Kidney (tissue), 14 donors: ENCODE results near the gene CSTB. TPM values are rescaled to one million over a fixed set of nuclear protein-coding genes. Genes with fewer than 3 reads are reported as not detected.
A peak's percentile ranks its signal among the peaks of the same experiment; 100 is the strongest.

ENCODE experiments used
- DNase-seq, 5 donors: peaks; one replicate each; pipeline ENCODE4 v3.0.0-alpha.2; 2013 to 2020
- FAIRE-seq: peaks from 2 replicates; lab custom pipeline; 2012; peaks lifted over from hg19 to GRCh38; lab: Jason Lieb, UNC
- H3K27ac ChIP-seq, 2 donors: one replicate each; pipeline ENCODE4 v1.7.0; 2013; ENCODE audit warnings: low read depth in 2 of 2, low read length in 2 of 2, inconsistent platforms in 1 of 2
- H3K27me3 ChIP-seq: one replicate; pipeline ENCODE4 v1.7.1; 2013; ENCODE audit warnings: low read length, inconsistent platforms; ENCODE audit not compliant: control insufficient read depth, insufficient read depth
- H3K36me3 ChIP-seq, 3 donors: one replicate each; pipeline versions ENCODE4 v1.7.0 to v1.7.1; 2013; ENCODE audit warnings: low read length in 3 of 3, control low read depth in 1 of 3, inconsistent platforms in 1 of 3; ENCODE audit not compliant: insufficient read depth in 3 of 3, control insufficient read depth in 2 of 3
- H3K4me1 ChIP-seq, 3 donors: one replicate each; pipeline versions ENCODE4 v1.7.0 to v1.7.1; 2013; ENCODE audit warnings: low read length in 3 of 3, inconsistent platforms in 1 of 3, low read depth in 1 of 3; ENCODE audit not compliant: control insufficient read depth in 2 of 3, insufficient read depth in 2 of 3
- H3K4me3 ChIP-seq, 3 donors: one replicate each; pipeline versions ENCODE4 v1.7.0 to v1.8.1; 2013; ENCODE audit warnings: low read length in 3 of 3, control low read depth in 1 of 3, inconsistent platforms in 1 of 3
- H3K9ac ChIP-seq, 3 donors: one replicate each; pipeline versions ENCODE4 v1.7.0 to v1.7.1; 2013; ENCODE audit warnings: low read length in 3 of 3, control low read depth in 1 of 3, inconsistent platforms in 1 of 3
- H3K9me3 ChIP-seq, 3 donors: one replicate each; pipeline versions ENCODE4 v1.7.0 to v1.7.1; 2013; ENCODE audit warnings: low read length in 3 of 3, control low read depth in 1 of 3, inconsistent platforms in 1 of 3; ENCODE audit not compliant: control insufficient read depth in 2 of 3, insufficient read depth in 1 of 3
- CTCF ChIP-seq: IDR thresholded peaks from 3 replicates; pipeline ENCODE4 v1.5.1; 2012; ENCODE audit warnings: mild to moderate bottlenecking, moderate library complexity, borderline replicate concordance; ENCODE audit not compliant: insufficient read depth; ENCODE audit errors: extremely low read depth
- intact Hi-C: fragments of 100-400 bp; cut with DNase I; formaldehyde crosslinking; loops from one replicate; pipeline ENCODE4 v1.11.1; 2022
- polyA plus RNA-seq: library from polyadenylated mRNA; stranded (reverse); fragments of 350-450 nt; fragmentation: Illumina TruSeq; extraction: RNeasy Lipid Tissue Mini Kit (QIAGEN cat#74804); gene quantifications from one replicate; pipeline ENCODE4 v1.2.3, GENCODE V29; 2014; ENCODE audit warnings: low read depth, low replicate concordance; ENCODE audit not compliant: insufficient read depth
- total RNA-seq: library from RNA; stranded (reverse); fragmentation: NEBNext Ultra II Directional; extraction: Animal tissue kit (Norgen Biotek cat#: 25700); gene quantifications from one replicate; pipeline ENCODE4 v1.2.1, GENCODE V29; 2021
- donor health status: control.
- donor health status: control.
- donor health status: control.
- donor health status: control.
- donor health status: control.
- donor health status: DM: yes; HTN: yes; CAD: no.
- donor health status: Normal renal cell carcinoma (clear cell type).

Gene CSTB
- total and polyA plus RNA-seq, 2 donors from 2014 or later, result 74.5 to 97.8 TPM

- FAIRE-seq (no peak), DNase-seq (peak in 1 of 5 donors; percentile 58)
- Histone ChIP-seq H3K4me3 (no peak overlapping the region), H3K27me3 (no peaks in the 10 kb centered on the region), H3K9me3 (no peaks in the 10 kb centered on the region), H3K9ac (no peak overlapping the region), H3K36me3 (peaks cover 2 to 58% (median 24%) of the 10 kb centered on the region in 3 donors), H3K27ac (no peak overlapping the region), H3K4me1 (no peaks in the 10 kb centered on the region)
- intact Hi-C loops, result no loop called here
- TF ChIP-seq CTCF, result no peak
Observed at GRCh38 chr21:43797925-43798715, 22.0 kb upstream of the CSTB start.

- Histone ChIP-seq H3K9ac (no peak overlapping the region), H3K9me3 (no peaks in the 10 kb centered on the region), H3K27ac (no peak overlapping the region), H3K4me3 (no peak overlapping the region), H3K36me3 (peaks cover 2 to 54% (median 24%) of the 10 kb centered on the region in 3 donors), H3K27me3 (no peaks in the 10 kb centered on the region), H3K4me1 (no peaks in the 10 kb centered on the region)
- TF ChIP-seq CTCF, result no peak
- FAIRE-seq (no peak), DNase-seq (peak in 1 of 5 donors; percentile 49)
- intact Hi-C loops, result no loop called here
Observed at GRCh38 chr21:43797415-43797814, 21.3 kb upstream of the CSTB start.

GRCh38 chr21:43794857-43795256, 18.7 kb upstream of the CSTB start:
- no peaks in the 10 kb centered on the region for H3K9me3 ChIP-seq
- peaks cover 2 to 56% (median 23%) of the 10 kb centered on the region in 3 donors for H3K36me3 ChIP-seq
- H3K27ac ChIP-seq, result no peak overlapping the region
- no peaks in the 10 kb centered on the region for H3K27me3 ChIP-seq
- intact Hi-C loops, result no loop called here
- no peak overlapping the region for H3K9ac ChIP-seq
- no peak for TF ChIP-seq CTCF
- peak in 1 of 5 donors; percentile 66 for DNase-seq
- no peak for FAIRE-seq
- H3K4me3 ChIP-seq, result no peak overlapping the region
- H3K4me1 ChIP-seq, result peaks cover 0 to 4% (median 3%) of the 10 kb centered on the region in 3 donors
